IMR-90 (cell line): ENCODE data around the gene USP31. TPM values are rescaled to one million over a fixed set of nuclear protein-coding genes. Genes with fewer than 3 reads are reported as not detected.

Experiments
- ATAC-seq: fragments of 200-7000 bp; cut with Tn5 transposase; 2 replicates; pipeline ENCODE4 v1.9.1; 2020; ENCODE audit warnings: low read depth, mild to moderate bottlenecking, moderate library complexity
- BruUV-seq: library from RNA; stranded (reverse); fragments of 400-500 nt; replicated peaks from 2 replicates; lab custom pipeline; 2021; lab: Mats Ljungman, UMichigan
- CTCF ChIA-PET: fragments of 300-600 bp; formaldehyde crosslinking; extraction: SDS; loops from one replicate; lab custom pipeline; 2021; ENCODE audit warnings: antibody characterized with exemption; lab: Yijun Ruan, JAX
- POLR2A ChIA-PET: fragments of 300-600 bp; sonication (Branson Sonifier 250); formaldehyde crosslinking; loops from one replicate; lab custom pipeline; 2022; ENCODE audit warnings: antibody characterized with exemption; ENCODE audit not compliant: unreplicated experiment; lab: Charles Lee
- DNase-seq: peaks from one replicate; pipeline ENCODE4 v3.0.0; 2013
- H2AFZ ChIP-seq: replicated peaks from 2 replicates; pipeline ENCODE3; 2013; ENCODE audit warnings: low read length, mild to moderate bottlenecking; ENCODE audit not compliant: poor library complexity
- H2AK5ac ChIP-seq: 2 replicates; pipeline ENCODE4 v1.6.1; 2013; ENCODE audit warnings: low read depth, low read length, inconsistent platforms
- H2AK9ac ChIP-seq: replicated peaks from 2 replicates; pipeline ENCODE3; 2013; ENCODE audit warnings: mild to moderate bottlenecking, low read depth, low read length, moderate library complexity; ENCODE audit not compliant: poor library complexity
- H2BK120ac ChIP-seq: 2 replicates; pipeline ENCODE4 v1.6.1; 2013; ENCODE audit warnings: low read depth, low read length, inconsistent platforms
- H2BK15ac ChIP-seq: 3 replicates; pipeline ENCODE4 v1.6.1; 2013; ENCODE audit warnings: low read depth, low read length, inconsistent platforms
- H2BK20ac ChIP-seq: 2 replicates; pipeline ENCODE4 v1.6.1; 2013; ENCODE audit warnings: low read depth, mild to moderate bottlenecking, inconsistent platforms, low read length, moderate library complexity
- H2BK5ac ChIP-seq: 2 replicates; pipeline ENCODE4 v1.6.1; 2013; ENCODE audit warnings: mild to moderate bottlenecking, low read depth, low read length, inconsistent platforms; ENCODE audit not compliant: poor library complexity, severe bottlenecking
- H3K14ac ChIP-seq: replicated peaks from 2 replicates; pipeline ENCODE4 v1.6.1; 2013; ENCODE audit warnings: low read depth, low read length, inconsistent platforms
- H3K18ac ChIP-seq: 2 replicates; pipeline ENCODE4 v1.6.1; 2013; ENCODE audit warnings: low read depth, low read length, control low read depth
- H3K23ac ChIP-seq: 2 replicates; pipeline ENCODE4 v1.6.1; 2013; ENCODE audit warnings: low read depth, low read length, inconsistent platforms
- H3K27ac ChIP-seq: 2 replicates; pipeline ENCODE4 v1.5.1; 2013; ENCODE audit warnings: mild to moderate bottlenecking, control low read depth, low read length; ENCODE audit not compliant: insufficient read depth
- H3K27me3 ChIP-seq: 2 replicates; pipeline ENCODE4 v1.6.1; 2013; ENCODE audit warnings: low read length; ENCODE audit not compliant: control insufficient read depth, insufficient read depth
- H3K36me3 ChIP-seq: 2 replicates; pipeline ENCODE4 v1.6.1; 2013; ENCODE audit warnings: low read length, mixed read lengths; ENCODE audit not compliant: control insufficient read depth, insufficient read depth
- H3K4ac ChIP-seq: 2 replicates; pipeline ENCODE4 v1.6.1; 2013; ENCODE audit warnings: low read depth, low read length, inconsistent platforms
- H3K4me1 ChIP-seq: 2 replicates; pipeline ENCODE4 v1.6.1; 2013; ENCODE audit warnings: low read length, mixed read lengths; ENCODE audit not compliant: control insufficient read depth, insufficient read depth
- H3K4me2 ChIP-seq: 2 replicates; pipeline ENCODE4 v1.6.1; 2013; ENCODE audit warnings: low read depth, mild to moderate bottlenecking, control low read depth, low read length, moderate library complexity
- H3K4me3 ChIP-seq: 2 replicates; pipeline ENCODE4 v1.5.1; 2013; ENCODE audit warnings: low read depth, mild to moderate bottlenecking, control low read depth, low read length, moderate library complexity; ENCODE audit not compliant: insufficient read depth
- H3K56ac ChIP-seq: 2 replicates; pipeline ENCODE4 v1.6.1; 2013; ENCODE audit warnings: low read length, inconsistent platforms; ENCODE audit not compliant: insufficient read depth; ENCODE audit errors: extremely low read depth
- H3K79me1 ChIP-seq, 2 experiments: 2 replicates each; pipeline ENCODE4 v1.6.1; 2013; ENCODE audit warnings: low read length in 2 of 2, inconsistent platforms in 1 of 2, low read depth in 1 of 2
- H3K9ac ChIP-seq: 2 replicates; pipeline ENCODE4 v1.6.1; 2013; ENCODE audit warnings: low read depth, low read length, control low read depth
- H3K9me1 ChIP-seq: 2 replicates; pipeline ENCODE4 v1.6.1; 2013; ENCODE audit warnings: low read length, inconsistent platforms; ENCODE audit not compliant: insufficient read depth
- H3K9me3 ChIP-seq: 2 replicates; pipeline ENCODE4 v1.6.1; 2013; ENCODE audit warnings: low read length; ENCODE audit not compliant: control insufficient read depth, insufficient read depth
- H4K20me1 ChIP-seq: 2 replicates; pipeline ENCODE4 v1.6.1; 2013; ENCODE audit warnings: low read length, inconsistent platforms; ENCODE audit not compliant: insufficient read depth
- H4K5ac ChIP-seq: 2 replicates; pipeline ENCODE4 v1.6.1; 2013; ENCODE audit warnings: mild to moderate bottlenecking, low read depth, low read length, control low read depth
- H4K8ac ChIP-seq, 2 experiments: 2 replicates each; pipeline ENCODE4 v1.6.1; 2013; ENCODE audit warnings: low read depth in 2 of 2, low read length in 2 of 2, control low read depth in 1 of 2, inconsistent platforms in 1 of 2
- H4K91ac ChIP-seq: 2 replicates; pipeline ENCODE4 v1.6.1; 2013; ENCODE audit warnings: low read depth, low read length, inconsistent platforms; ENCODE audit not compliant: insufficient read depth
- BHLHE40 ChIP-seq: fragments of 150-350 bp; IDR thresholded peaks from 2 replicates; pipeline ENCODE4 v1.6.1; 2016; ENCODE audit warnings: mild to moderate bottlenecking, low read depth, low read length
- CEBPB ChIP-seq: IDR thresholded peaks from 2 replicates; pipeline ENCODE4 v1.6.1; 2012; ENCODE audit warnings: low read depth, low read length, improper control_type of control experiment
- CHD1 ChIP-seq: IDR thresholded peaks from 2 replicates; pipeline ENCODE4 v1.6.1; 2012; ENCODE audit warnings: low read depth, low read length, improper control_type of control experiment
- FOS ChIP-seq: fragments of 150-350 bp; IDR thresholded peaks from 2 replicates; pipeline ENCODE4 v1.6.1; 2016; ENCODE audit warnings: low read depth, low read length
- MAZ ChIP-seq: IDR thresholded peaks from 2 replicates; pipeline ENCODE4 v1.6.1; 2012; ENCODE audit warnings: low read depth, mild to moderate bottlenecking, low read length, improper control_type of control experiment, moderate library complexity, borderline replicate concordance
- MXI1 ChIP-seq: IDR thresholded peaks from 2 replicates; pipeline ENCODE4 v1.6.1; 2012; ENCODE audit warnings: low read depth, mild to moderate bottlenecking, low read length, moderate library complexity, borderline replicate concordance
- NFE2L2 ChIP-seq: fragments of 150-350 bp; IDR thresholded peaks from 2 replicates; pipeline ENCODE4 v1.6.1; 2016; ENCODE audit warnings: low read depth, mild to moderate bottlenecking, low read length
- POLR2A ChIP-seq: IDR thresholded peaks from 2 replicates; pipeline ENCODE4 v1.6.1; 2012; ENCODE audit warnings: mild to moderate bottlenecking, low read depth, low read length
- RCOR1 ChIP-seq: IDR thresholded peaks from 2 replicates; pipeline ENCODE4 v1.6.1; 2012; ENCODE audit warnings: mild to moderate bottlenecking, low read length, improper control_type of control experiment; ENCODE audit not compliant: insufficient replicate concordance
- RFX5 ChIP-seq: IDR thresholded peaks from 2 replicates; pipeline ENCODE4 v1.8.0; 2012; ENCODE audit warnings: low read depth, mild to moderate bottlenecking, low read length, moderate library complexity
- SMC3 ChIP-seq: fragments of 150-350 bp; IDR thresholded peaks from 2 replicates; pipeline ENCODE4 v1.6.1; 2016; ENCODE audit warnings: low read depth, mild to moderate bottlenecking, antibody characterized with exemption, low read length, moderate library complexity
- WGBS, 2 experiments: methylation state at CpG; one replicate each; pipeline versions ENCODE4 v1.1.5 to v1.1.7; 2013; ENCODE audit warnings: missing lambda C conversion rate in 2 of 2; ENCODE audit not compliant: insufficient read length in 1 of 2; ENCODE audit errors: extremely low coverage in 2 of 2; 5-methylcytosine and 5-hydroxymethylcytosine counted together
- dilution Hi-C: fragments of 300-500 bp; cut with HindIII; formaldehyde crosslinking; loops from one replicate; pipeline ENCODE4 v1.14.3; 2018; ENCODE audit warnings: low sequenced_read_pairs; ENCODE audit not compliant: unreplicated experiment
- in situ Hi-C: fragments of 300-500 bp; cut with MboI; formaldehyde crosslinking; loops from 3 replicates; pipeline ENCODE4 v1.14.3; 2019; ENCODE audit warnings: low sequenced_read_pairs, inconsistent platforms, mixed read lengths
- intact Hi-C: fragments of 100-400 bp; cut with micrococcal nuclease; formaldehyde crosslinking; loops from 2 replicates; pipeline ENCODE4 v1.10.0; 2022
- polyA plus RNA-seq, 3 experiments: library from polyadenylated mRNA; depleted of rRNA; stranded (reverse); fragments of >200 nt; gene quantifications; 2 replicates each; pipeline ENCODE4 v1.2.3, GENCODE V29; 2012; ENCODE audit warnings: low replicate concordance in 1 of 3
- total RNA-seq: library from RNA; depleted of rRNA; stranded (reverse); fragments of >200 nt; gene quantifications from 2 replicates; pipeline ENCODE4 v1.2.3, GENCODE V29; 2012
- TF ChIP-seq, protein P1 (sequence below): conservative IDR thresholded peaks from 2 replicates; pipeline ENCODE4 v1.5.1; 2012; ENCODE audit warnings: mild to moderate bottlenecking, low read depth, low read length, improper control_type of control experiment
- TF ChIP-seq, protein P2 (sequence below): fragments of 150-350 bp; IDR thresholded peaks from 2 replicates; pipeline ENCODE4 v1.6.1; 2017; ENCODE audit warnings: mild to moderate bottlenecking, antibody characterized with exemption, low read length, low read depth
- TF ChIP-seq, protein P3 (sequence below): fragments of 150-350 bp; IDR thresholded peaks from 2 replicates; pipeline ENCODE4 v1.6.1; 2016; ENCODE audit warnings: low read depth, mild to moderate bottlenecking, low read length, moderate library complexity, borderline replicate concordance

The USP31 gene
- total and polyA plus RNA-seq, 2 of the 4 experiments (the other 2 are of a cell fraction): 2.9 to 3.4 TPM

DNA sequence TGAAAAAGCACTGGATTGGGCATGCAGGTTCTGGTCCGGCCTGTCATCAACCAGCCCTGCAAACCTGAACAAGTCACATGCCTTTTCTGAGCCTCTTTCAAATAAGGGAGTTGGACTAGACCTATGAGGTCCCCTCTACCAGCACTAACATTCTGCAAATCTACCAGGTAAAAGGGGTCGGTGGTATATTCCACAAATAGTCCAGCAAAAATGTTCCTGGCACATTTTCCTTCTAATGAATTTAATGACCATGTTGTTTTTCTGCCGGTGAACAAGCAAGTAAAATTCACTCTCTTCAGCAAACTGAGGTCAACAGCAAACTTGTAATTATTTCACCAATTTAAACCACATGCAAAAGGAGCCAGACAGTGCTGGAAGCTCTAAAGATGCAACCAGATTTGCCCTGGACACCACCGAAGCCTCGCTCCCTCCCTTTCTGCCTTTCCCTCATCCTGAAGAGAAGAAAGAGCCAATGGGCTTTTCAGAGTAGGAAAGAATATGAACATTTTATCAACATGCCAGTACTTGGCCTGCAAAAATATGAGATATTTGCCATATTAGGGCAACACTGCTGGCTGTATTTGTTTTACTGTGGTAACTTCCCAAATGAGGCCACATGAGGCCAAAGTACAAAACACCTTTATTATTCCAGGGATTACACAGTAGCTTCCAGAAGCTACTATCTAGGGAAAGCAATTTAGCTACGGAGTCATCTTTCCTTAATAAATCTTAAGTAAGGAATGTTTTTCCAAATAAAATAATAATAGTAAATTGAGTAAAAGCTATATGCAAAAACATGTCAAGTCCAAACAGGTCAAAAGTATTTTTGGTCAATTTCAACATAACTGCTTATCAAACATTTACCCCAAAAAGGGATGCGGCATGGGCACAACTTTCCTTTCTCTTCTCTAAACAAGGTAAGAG, 45.0 kb downstream of the USP31 start:
- no peak overlapping the region for H2AFZ ChIP-seq
- DNase-seq (no peak), ATAC-seq (no peak)
- no peak overlapping the region for H2AK9ac ChIP-seq
- H3K23ac ChIP-seq: no peak overlapping the region
- no peak overlapping the region for H4K5ac ChIP-seq
- no peak overlapping the region for H3K27ac ChIP-seq
- in situ Hi-C loops (no loop called here), dilution Hi-C loops (no loop called here), intact Hi-C loops (no loop called here)
- peaks cover 3 to 9% of the 10 kb centered on the region in 2 experiments; a peak in 2 of 4 replicates for H3K79me1 ChIP-seq
- 80% methylated on average over 2 of the region's 7 CpGs; no CpG with 5 or more reads in 1 of the 2 experiments for WGBS, 2 experiments
- BruUV-seq: no TSS peak
- POLR2A ChIA-PET: no interaction called here
- H3K4me2 ChIP-seq: no peak overlapping the region
- H2BK120ac ChIP-seq: no peak overlapping the region
- no peak overlapping the region for H2BK20ac ChIP-seq
- H3K9me3 ChIP-seq: no peaks in the 10 kb centered on the region
- H3K9me1 ChIP-seq: peaks cover 2% of the 10 kb centered on the region; the same call in 1 of the 2 replicates
- TF ChIP-seq SMC3 (no peak), MXI1 (no peak), CEBPB (no peak), POLR2A (no peak), BHLHE40 (no peak), RFX5 (no peak), CHD1 (no peak), RCOR1 (no peak), FOS (no peak), NFE2L2 (no peak), MAZ (no peak)
- TF ChIP-seq, protein P1, sequence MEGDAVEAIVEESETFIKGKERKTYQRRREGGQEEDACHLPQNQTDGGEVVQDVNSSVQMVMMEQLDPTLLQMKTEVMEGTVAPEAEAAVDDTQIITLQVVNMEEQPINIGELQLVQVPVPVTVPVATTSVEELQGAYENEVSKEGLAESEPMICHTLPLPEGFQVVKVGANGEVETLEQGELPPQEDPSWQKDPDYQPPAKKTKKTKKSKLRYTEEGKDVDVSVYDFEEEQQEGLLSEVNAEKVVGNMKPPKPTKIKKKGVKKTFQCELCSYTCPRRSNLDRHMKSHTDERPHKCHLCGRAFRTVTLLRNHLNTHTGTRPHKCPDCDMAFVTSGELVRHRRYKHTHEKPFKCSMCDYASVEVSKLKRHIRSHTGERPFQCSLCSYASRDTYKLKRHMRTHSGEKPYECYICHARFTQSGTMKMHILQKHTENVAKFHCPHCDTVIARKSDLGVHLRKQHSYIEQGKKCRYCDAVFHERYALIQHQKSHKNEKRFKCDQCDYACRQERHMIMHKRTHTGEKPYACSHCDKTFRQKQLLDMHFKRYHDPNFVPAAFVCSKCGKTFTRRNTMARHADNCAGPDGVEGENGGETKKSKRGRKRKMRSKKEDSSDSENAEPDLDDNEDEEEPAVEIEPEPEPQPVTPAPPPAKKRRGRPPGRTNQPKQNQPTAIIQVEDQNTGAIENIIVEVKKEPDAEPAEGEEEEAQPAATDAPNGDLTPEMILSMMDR: no peak
- TF ChIP-seq, protein P2, sequence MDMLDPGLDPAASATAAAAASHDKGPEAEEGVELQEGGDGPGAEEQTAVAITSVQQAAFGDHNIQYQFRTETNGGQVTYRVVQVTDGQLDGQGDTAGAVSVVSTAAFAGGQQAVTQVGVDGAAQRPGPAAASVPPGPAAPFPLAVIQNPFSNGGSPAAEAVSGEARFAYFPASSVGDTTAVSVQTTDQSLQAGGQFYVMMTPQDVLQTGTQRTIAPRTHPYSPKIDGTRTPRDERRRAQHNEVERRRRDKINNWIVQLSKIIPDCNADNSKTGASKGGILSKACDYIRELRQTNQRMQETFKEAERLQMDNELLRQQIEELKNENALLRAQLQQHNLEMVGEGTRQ: no peak
- TF ChIP-seq, protein P3, sequence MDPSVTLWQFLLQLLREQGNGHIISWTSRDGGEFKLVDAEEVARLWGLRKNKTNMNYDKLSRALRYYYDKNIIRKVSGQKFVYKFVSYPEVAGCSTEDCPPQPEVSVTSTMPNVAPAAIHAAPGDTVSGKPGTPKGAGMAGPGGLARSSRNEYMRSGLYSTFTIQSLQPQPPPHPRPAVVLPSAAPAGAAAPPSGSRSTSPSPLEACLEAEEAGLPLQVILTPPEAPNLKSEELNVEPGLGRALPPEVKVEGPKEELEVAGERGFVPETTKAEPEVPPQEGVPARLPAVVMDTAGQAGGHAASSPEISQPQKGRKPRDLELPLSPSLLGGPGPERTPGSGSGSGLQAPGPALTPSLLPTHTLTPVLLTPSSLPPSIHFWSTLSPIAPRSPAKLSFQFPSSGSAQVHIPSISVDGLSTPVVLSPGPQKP: no peak
- no peaks in the 10 kb centered on the region for H4K20me1 ChIP-seq
- H2AK5ac ChIP-seq: no peak overlapping the region
- no peaks in the 10 kb centered on the region for H3K27me3 ChIP-seq
- peaks cover 2% of the 10 kb centered on the region for H3K36me3 ChIP-seq
- CTCF ChIA-PET: no interaction called here
- H4K91ac ChIP-seq: no peak overlapping the region
- H3K18ac ChIP-seq: no peak overlapping the region
- H3K9ac ChIP-seq: no peak overlapping the region
- H3K56ac ChIP-seq: no peak overlapping the region
- no peaks in the 10 kb centered on the region for H3K4me1 ChIP-seq
- H4K8ac ChIP-seq: no peak overlapping the region
- H2BK15ac ChIP-seq: no peak overlapping the region
- H2BK5ac ChIP-seq: no peak overlapping the region
- no peak overlapping the region for H3K4ac ChIP-seq
- no peak overlapping the region for H3K4me3 ChIP-seq
- H3K14ac ChIP-seq: no peak overlapping the region
